IMR-90 (cell line): ENCODE results near the gene C3orf18.

Experiments
- CEBPB ChIP-seq: IDR thresholded peaks from 2 replicates; pipeline ENCODE4 v1.6.1; 2012; ENCODE audit warnings: low read depth, low read length, improper control_type of control experiment
- ELK1 ChIP-seq: fragments of 150-350 bp; IDR thresholded peaks from 2 replicates; pipeline ENCODE4 v1.6.1; 2016; ENCODE audit warnings: low read depth, mild to moderate bottlenecking, low read length, moderate library complexity, borderline replicate concordance
- MAZ ChIP-seq: IDR thresholded peaks from 2 replicates; pipeline ENCODE4 v1.6.1; 2012; ENCODE audit warnings: low read depth, mild to moderate bottlenecking, low read length, improper control_type of control experiment, moderate library complexity, borderline replicate concordance
- MXI1 ChIP-seq: IDR thresholded peaks from 2 replicates; pipeline ENCODE4 v1.6.1; 2012; ENCODE audit warnings: low read depth, mild to moderate bottlenecking, low read length, moderate library complexity, borderline replicate concordance
- POLR2A ChIP-seq: IDR thresholded peaks from 2 replicates; pipeline ENCODE4 v1.6.1; 2012; ENCODE audit warnings: mild to moderate bottlenecking, low read depth, low read length
- RCOR1 ChIP-seq: IDR thresholded peaks from 2 replicates; pipeline ENCODE4 v1.6.1; 2012; ENCODE audit warnings: mild to moderate bottlenecking, low read length, improper control_type of control experiment; ENCODE audit not compliant: insufficient replicate concordance
- RFX5 ChIP-seq: IDR thresholded peaks from 2 replicates; pipeline ENCODE4 v1.8.0; 2012; ENCODE audit warnings: low read depth, mild to moderate bottlenecking, low read length, moderate library complexity
- SMC3 ChIP-seq: fragments of 150-350 bp; IDR thresholded peaks from 2 replicates; pipeline ENCODE4 v1.6.1; 2016; ENCODE audit warnings: low read depth, mild to moderate bottlenecking, antibody characterized with exemption, low read length, moderate library complexity
- TF ChIP-seq, protein P1 (sequence below): conservative IDR thresholded peaks from 2 replicates; pipeline ENCODE4 v1.5.1; 2012; ENCODE audit warnings: mild to moderate bottlenecking, low read depth, low read length, improper control_type of control experiment
- TF ChIP-seq, protein P2 (sequence below): fragments of 150-350 bp; IDR thresholded peaks from 2 replicates; pipeline ENCODE4 v1.6.1; 2017; ENCODE audit warnings: mild to moderate bottlenecking, antibody characterized with exemption, low read length, low read depth

- TF ChIP-seq SMC3 (no peak), MAZ (no peak), RCOR1 (no peak), POLR2A (no peak), RFX5 (no peak), ELK1 (no peak), MXI1 (no peak), CEBPB (no peak)
- TF ChIP-seq, protein P1, sequence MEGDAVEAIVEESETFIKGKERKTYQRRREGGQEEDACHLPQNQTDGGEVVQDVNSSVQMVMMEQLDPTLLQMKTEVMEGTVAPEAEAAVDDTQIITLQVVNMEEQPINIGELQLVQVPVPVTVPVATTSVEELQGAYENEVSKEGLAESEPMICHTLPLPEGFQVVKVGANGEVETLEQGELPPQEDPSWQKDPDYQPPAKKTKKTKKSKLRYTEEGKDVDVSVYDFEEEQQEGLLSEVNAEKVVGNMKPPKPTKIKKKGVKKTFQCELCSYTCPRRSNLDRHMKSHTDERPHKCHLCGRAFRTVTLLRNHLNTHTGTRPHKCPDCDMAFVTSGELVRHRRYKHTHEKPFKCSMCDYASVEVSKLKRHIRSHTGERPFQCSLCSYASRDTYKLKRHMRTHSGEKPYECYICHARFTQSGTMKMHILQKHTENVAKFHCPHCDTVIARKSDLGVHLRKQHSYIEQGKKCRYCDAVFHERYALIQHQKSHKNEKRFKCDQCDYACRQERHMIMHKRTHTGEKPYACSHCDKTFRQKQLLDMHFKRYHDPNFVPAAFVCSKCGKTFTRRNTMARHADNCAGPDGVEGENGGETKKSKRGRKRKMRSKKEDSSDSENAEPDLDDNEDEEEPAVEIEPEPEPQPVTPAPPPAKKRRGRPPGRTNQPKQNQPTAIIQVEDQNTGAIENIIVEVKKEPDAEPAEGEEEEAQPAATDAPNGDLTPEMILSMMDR: no peak
- TF ChIP-seq, protein P2, sequence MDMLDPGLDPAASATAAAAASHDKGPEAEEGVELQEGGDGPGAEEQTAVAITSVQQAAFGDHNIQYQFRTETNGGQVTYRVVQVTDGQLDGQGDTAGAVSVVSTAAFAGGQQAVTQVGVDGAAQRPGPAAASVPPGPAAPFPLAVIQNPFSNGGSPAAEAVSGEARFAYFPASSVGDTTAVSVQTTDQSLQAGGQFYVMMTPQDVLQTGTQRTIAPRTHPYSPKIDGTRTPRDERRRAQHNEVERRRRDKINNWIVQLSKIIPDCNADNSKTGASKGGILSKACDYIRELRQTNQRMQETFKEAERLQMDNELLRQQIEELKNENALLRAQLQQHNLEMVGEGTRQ: no peak
These were observed 51.7 kb downstream of the C3orf18 start for GRCh38 chr3:50515565-50516439.
